ENCODE results near the gene MME.

The MME gene

GRCh38 chr3:155154255-155154654 lies 74.1 kb downstream of the MME start:
- no peaks in the 10 kb centered on the region for H3K4me1 ChIP-seq (ENCODE audit: control insufficient read depth, insufficient read depth, low read length)
- H3K36me3 ChIP-seq (ENCODE audit: control insufficient read depth, insufficient read depth, low read length) = no peaks in the 10 kb centered on the region
- H3K4me3 ChIP-seq (ENCODE audit: low read length) = no peak overlapping the region
- no peaks in the 10 kb centered on the region for H3K27me3 ChIP-seq (ENCODE audit: control insufficient read depth, insufficient read depth, low read length)
- no peak overlapping the region for H3K9ac ChIP-seq (ENCODE audit: low read length)
- H3K9me3 ChIP-seq (ENCODE audit: control insufficient read depth, low read length) = no peaks in the 10 kb centered on the region

DNA sequence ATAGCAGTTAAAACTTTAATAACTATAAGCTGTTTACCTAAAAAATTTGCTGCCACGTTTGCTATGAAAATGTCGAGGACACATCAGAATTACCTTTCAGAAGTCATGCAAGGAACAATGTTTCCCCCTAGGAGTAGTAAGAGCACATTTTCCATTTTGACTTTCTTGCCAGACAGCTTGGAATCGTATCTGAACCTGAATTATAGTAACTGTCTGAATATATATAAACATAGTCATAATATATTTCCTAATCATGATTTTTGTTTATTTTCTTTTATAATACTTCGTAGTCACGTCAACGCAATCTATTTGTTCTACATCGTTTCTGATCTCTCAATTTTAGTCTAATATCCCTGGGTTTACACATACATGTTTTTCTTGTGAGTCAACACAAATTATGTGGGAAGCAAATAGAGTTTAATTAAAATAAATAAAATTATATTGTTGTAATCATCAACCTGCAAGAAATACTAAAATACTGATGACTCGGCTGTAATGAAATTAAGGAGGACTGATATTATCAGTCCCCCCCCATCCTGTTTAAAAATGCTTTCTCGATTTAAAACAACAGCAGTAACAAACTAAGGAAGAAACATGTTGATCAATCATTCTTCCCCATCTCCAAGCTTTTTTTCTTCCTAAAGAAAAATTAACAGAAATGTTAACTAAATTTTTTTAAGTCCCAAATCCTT lies 78.4 kb downstream of the MME start:
- Histone ChIP-seq H3K9ac (ENCODE audit: low read length) (no peak overlapping the region), H3K27me3 (ENCODE audit: control insufficient read depth, insufficient read depth, low read length) (no peaks in the 10 kb centered on the region), H3K36me3 (ENCODE audit: control insufficient read depth, insufficient read depth, low read length) (no peaks in the 10 kb centered on the region), H3K4me3 (ENCODE audit: low read length) (no peak overlapping the region), H3K4me1 (ENCODE audit: control insufficient read depth, insufficient read depth, low read length) (no peaks in the 10 kb centered on the region), H3K9me3 (ENCODE audit: control insufficient read depth, low read length) (no peaks in the 10 kb centered on the region)

DNA sequence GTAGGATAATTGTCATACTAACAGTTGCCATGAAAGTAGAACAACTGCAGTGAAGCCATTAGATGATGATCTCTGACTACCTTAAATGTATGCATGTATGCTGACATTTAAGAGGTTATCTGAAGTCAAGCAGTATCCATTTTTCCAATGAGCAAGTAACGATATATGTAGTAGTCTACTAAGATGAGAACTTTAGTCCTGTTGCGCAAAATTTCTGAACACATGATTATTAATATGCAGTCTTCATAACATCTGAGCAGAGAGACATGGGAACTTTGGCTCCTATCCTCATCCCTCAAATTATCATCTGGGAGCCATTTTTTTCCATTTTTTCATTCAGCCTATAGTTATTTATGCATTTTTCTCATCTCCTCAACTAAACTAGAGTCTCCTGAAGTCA lies 79.2 kb downstream of the MME start:
- no peaks in the 10 kb centered on the region for H3K9me3 ChIP-seq (ENCODE audit: control insufficient read depth, low read length)
- H3K27me3 ChIP-seq (ENCODE audit: control insufficient read depth, insufficient read depth, low read length) = no peaks in the 10 kb centered on the region
- H3K36me3 ChIP-seq (ENCODE audit: control insufficient read depth, insufficient read depth, low read length) = no peaks in the 10 kb centered on the region
- no peak overlapping the region for H3K9ac ChIP-seq (ENCODE audit: low read length)
- H3K4me3 ChIP-seq (ENCODE audit: low read length) = no peak overlapping the region
- no peaks in the 10 kb centered on the region for H3K4me1 ChIP-seq (ENCODE audit: control insufficient read depth, insufficient read depth, low read length)

DNA sequence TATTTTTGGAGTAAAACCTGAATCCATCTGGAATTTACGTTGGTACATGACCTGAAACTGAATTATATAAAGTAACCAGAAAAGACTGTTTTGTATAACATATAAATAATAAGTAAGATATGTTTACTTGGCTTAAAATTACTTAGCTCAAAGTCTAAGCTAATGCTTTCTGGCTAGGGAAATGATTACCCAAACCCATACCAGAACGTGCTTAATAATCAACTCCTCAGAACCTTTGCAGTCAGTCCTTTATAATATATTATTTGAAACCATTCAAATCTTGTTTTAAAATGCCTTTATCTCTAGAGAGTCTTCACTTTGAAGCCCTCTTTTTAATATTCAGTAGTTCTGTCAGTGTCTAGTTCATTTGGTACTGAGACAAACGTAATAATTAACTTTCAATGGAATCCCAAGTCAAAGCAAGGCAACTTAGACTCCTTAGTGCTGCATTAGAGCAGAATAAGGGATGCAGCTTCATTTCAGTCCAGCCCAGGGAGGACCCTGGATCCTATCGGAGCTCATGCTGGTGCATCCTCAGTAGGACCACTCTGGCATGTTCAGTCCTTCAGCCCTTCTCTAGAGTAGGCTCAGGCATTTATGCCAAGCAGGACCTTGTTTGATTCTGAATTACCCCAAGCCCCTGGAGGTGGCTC lies 81.6 kb downstream of the MME start:
- H3K9me3 ChIP-seq (ENCODE audit: control insufficient read depth, low read length) = no peaks in the 10 kb centered on the region
- peaks cover 4% of the 10 kb centered on the region for H3K4me1 ChIP-seq (ENCODE audit: control insufficient read depth, insufficient read depth, low read length)
- H3K9ac ChIP-seq (ENCODE audit: low read length) = no peak overlapping the region
- H3K4me3 ChIP-seq (ENCODE audit: low read length) = no peak overlapping the region
- no peaks in the 10 kb centered on the region for H3K27me3 ChIP-seq (ENCODE audit: control insufficient read depth, insufficient read depth, low read length)
- no peaks in the 10 kb centered on the region for H3K36me3 ChIP-seq (ENCODE audit: control insufficient read depth, insufficient read depth, low read length)

GRCh38 chr3:155164306-155164705 lies 84.2 kb downstream of the MME start:
- no peak overlapping the region for H3K9ac ChIP-seq (ENCODE audit: low read length)
- no peaks in the 10 kb centered on the region for H3K27me3 ChIP-seq (ENCODE audit: control insufficient read depth, insufficient read depth, low read length)

DNA sequence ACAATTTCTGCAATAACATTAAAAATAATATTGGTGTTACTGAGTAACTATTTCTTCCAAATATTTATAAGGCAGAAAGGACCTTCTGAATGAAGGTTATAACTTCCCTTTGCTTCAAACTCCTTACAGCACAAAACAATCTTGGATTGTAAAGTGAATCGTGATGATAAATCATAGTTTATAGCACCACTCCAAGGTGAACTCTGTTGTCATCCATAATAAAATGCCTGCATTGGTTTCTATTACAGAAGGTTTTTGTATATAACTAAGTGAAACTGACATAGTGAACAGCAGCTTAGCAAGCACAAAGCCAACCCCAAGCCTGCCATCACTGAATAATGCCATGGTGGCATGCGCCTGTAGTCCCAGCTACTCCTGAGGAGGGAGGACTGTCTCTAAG lies 86.3 kb downstream of the MME start:
- Histone ChIP-seq H3K4me1 (ENCODE audit: control insufficient read depth, insufficient read depth, low read length) (peaks cover 9% of the 10 kb centered on the region), H3K9me3 (ENCODE audit: control insufficient read depth, low read length) (no peaks in the 10 kb centered on the region), H3K36me3 (ENCODE audit: control insufficient read depth, insufficient read depth, low read length) (no peaks in the 10 kb centered on the region)

More at GRCh38 chr3:155164306-155164705, 84.2 kb downstream of the MME start:
- peaks cover 9% of the 10 kb centered on the region for H3K4me1 ChIP-seq (ENCODE audit: control insufficient read depth, insufficient read depth, low read length)
- H3K9me3 ChIP-seq (ENCODE audit: control insufficient read depth, low read length) = no peaks in the 10 kb centered on the region
- no peaks in the 10 kb centered on the region for H3K36me3 ChIP-seq (ENCODE audit: control insufficient read depth, insufficient read depth, low read length)
- H3K4me3 ChIP-seq (ENCODE audit: low read length) = no peak overlapping the region

GRCh38 chr3:155169197-155169596 lies 89.1 kb downstream of the MME start:
- Histone ChIP-seq H3K36me3 (ENCODE audit: control insufficient read depth, insufficient read depth, low read length) (no peaks in the 10 kb centered on the region), H3K9me3 (ENCODE audit: control insufficient read depth, low read length) (no peaks in the 10 kb centered on the region), H3K4me3 (ENCODE audit: low read length) (no peak overlapping the region)

More for the DNA sequence above, 86.3 kb downstream of the MME start:
- Histone ChIP-seq H3K4me3 (ENCODE audit: low read length) (no peak overlapping the region), H3K27me3 (ENCODE audit: control insufficient read depth, insufficient read depth, low read length) (no peaks in the 10 kb centered on the region), H3K9ac (ENCODE audit: low read length) (no peak overlapping the region)

DNA sequence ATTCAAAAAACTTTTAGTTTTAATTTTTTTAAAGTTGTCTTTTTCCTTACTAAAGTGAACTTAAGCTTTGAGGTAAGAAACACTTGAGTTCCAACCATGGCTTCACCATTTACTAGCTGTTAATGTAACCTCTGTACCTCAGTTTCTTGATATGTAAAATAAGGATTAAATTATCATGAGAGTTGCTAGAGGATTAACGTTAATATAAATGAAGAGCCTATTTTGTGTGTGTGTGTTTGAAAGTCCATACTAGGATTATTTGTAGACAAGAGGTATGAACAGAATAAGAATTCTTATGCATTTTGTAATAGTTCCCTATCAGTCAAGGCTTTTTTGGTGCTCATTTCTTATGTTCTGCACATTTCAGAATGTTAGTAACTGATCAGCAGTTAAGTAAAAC lies 93.7 kb downstream of the MME start:
- Histone ChIP-seq H3K9me3 (ENCODE audit: control insufficient read depth, low read length) (no peaks in the 10 kb centered on the region), H3K4me3 (ENCODE audit: low read length) (no peak overlapping the region), H3K36me3 (ENCODE audit: control insufficient read depth, insufficient read depth, low read length) (no peaks in the 10 kb centered on the region), H3K4me1 (ENCODE audit: control insufficient read depth, insufficient read depth, low read length) (no peaks in the 10 kb centered on the region), H3K27me3 (ENCODE audit: control insufficient read depth, insufficient read depth, low read length) (no peaks in the 10 kb centered on the region), H3K9ac (ENCODE audit: low read length) (no peak overlapping the region)

More at GRCh38 chr3:155169197-155169596, 89.1 kb downstream of the MME start:
- no peaks in the 10 kb centered on the region for H3K27me3 ChIP-seq (ENCODE audit: control insufficient read depth, insufficient read depth, low read length)
- H3K9ac ChIP-seq (ENCODE audit: low read length) = no peak overlapping the region
- H3K4me1 ChIP-seq (ENCODE audit: control insufficient read depth, insufficient read depth, low read length) = peaks cover 9% of the 10 kb centered on the region

DNA sequence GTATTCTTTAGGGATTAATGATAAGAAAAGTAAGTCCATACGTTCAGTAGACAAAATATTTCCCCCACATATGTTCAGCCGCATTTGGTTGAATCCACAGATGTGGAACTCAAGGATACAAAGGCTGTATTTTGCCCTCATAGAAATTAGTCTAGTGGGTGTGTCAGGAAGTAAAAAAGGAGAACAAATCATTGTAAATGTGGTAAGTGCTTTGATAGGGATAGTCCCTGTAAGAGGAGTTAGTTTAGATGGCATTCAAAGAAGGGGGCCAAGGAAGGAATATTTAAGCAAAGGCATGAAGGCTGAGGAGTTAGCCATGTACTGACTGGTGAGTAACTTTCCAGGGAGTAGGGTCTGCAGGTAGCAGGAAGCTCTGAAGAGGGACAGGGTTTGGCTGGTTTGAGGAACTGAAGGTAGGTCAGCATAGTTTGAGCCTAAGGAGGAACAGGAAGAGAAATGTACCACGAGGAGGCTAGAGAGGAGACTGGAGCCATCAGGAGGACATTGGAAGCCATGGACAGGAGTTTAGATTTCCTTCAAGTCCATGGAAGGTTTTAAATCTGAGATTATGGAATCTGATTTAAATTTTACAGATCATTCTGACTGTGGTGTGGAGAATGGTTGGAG lies 98.8 kb downstream of the MME start:
- Histone ChIP-seq H3K9me3 (ENCODE audit: control insufficient read depth, low read length) (no peaks in the 10 kb centered on the region), H3K36me3 (ENCODE audit: control insufficient read depth, insufficient read depth, low read length) (no peaks in the 10 kb centered on the region), H3K4me3 (ENCODE audit: low read length) (no peak overlapping the region), H3K4me1 (ENCODE audit: control insufficient read depth, insufficient read depth, low read length) (no peaks in the 10 kb centered on the region), H3K9ac (ENCODE audit: low read length) (no peak overlapping the region), H3K27me3 (ENCODE audit: control insufficient read depth, insufficient read depth, low read length) (no peaks in the 10 kb centered on the region)

DNA sequence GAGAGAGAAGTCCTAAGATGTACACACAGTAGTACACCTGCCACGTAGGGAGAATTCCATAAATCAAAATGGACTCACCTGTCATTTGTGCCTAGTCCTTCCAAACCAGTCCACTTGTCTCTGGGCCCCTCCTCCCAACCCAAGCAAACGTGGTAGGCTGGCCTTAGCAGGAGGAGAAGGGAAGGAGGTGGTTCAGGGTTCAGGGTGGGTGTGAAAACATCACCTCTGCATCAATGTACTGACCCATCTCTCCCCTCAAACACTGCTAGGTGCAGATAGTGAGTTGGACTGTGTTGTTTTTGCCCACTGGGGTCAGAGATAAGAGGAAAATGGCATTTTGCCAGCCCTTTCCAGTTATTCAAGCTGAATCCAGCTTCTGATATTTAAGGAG lies 99.3 kb downstream of the MME start:
- H3K4me3 ChIP-seq (ENCODE audit: low read length) = no peak overlapping the region

GRCh38 chr3:155179966-155180757 lies 100.0 kb downstream of the MME start:
- Histone ChIP-seq H3K9ac (ENCODE audit: low read length) (no peak overlapping the region), H3K27me3 (ENCODE audit: control insufficient read depth, insufficient read depth, low read length) (no peaks in the 10 kb centered on the region), H3K9me3 (ENCODE audit: control insufficient read depth, low read length) (no peaks in the 10 kb centered on the region), H3K4me3 (ENCODE audit: low read length) (no peak overlapping the region), H3K4me1 (ENCODE audit: control insufficient read depth, insufficient read depth, low read length) (no peaks in the 10 kb centered on the region), H3K36me3 (ENCODE audit: control insufficient read depth, insufficient read depth, low read length) (no peaks in the 10 kb centered on the region)

More for the DNA sequence above, 99.3 kb downstream of the MME start:
- Histone ChIP-seq H3K9ac (ENCODE audit: low read length) (no peak overlapping the region), H3K36me3 (ENCODE audit: control insufficient read depth, insufficient read depth, low read length) (no peaks in the 10 kb centered on the region), H3K27me3 (ENCODE audit: control insufficient read depth, insufficient read depth, low read length) (no peaks in the 10 kb centered on the region), H3K4me1 (ENCODE audit: control insufficient read depth, insufficient read depth, low read length) (no peaks in the 10 kb centered on the region), H3K9me3 (ENCODE audit: control insufficient read depth, low read length) (no peaks in the 10 kb centered on the region)

GRCh38 chr3:155182467-155182866 lies 102.3 kb downstream of the MME start:
- no peak overlapping the region for H3K4me3 ChIP-seq (ENCODE audit: low read length)
- H3K9ac ChIP-seq (ENCODE audit: low read length) = no peak overlapping the region

More at GRCh38 chr3:155182467-155182866, 102.3 kb downstream of the MME start:
- Histone ChIP-seq H3K36me3 (ENCODE audit: control insufficient read depth, insufficient read depth, low read length) (no peaks in the 10 kb centered on the region), H3K9me3 (ENCODE audit: control insufficient read depth, low read length) (no peaks in the 10 kb centered on the region), H3K4me1 (ENCODE audit: control insufficient read depth, insufficient read depth, low read length) (no peaks in the 10 kb centered on the region), H3K27me3 (ENCODE audit: control insufficient read depth, insufficient read depth, low read length) (no peaks in the 10 kb centered on the region)
